CD4-positive, alpha-beta T cell treated with Interleukin-6 at 100 ng/mL for 8 hours (primary cell): ENCODE data around the gene LRRC55.

Experiments used
- DNase-seq: peaks from one replicate; pipeline ENCODE4 v3.0.0-alpha.2; 2020; ENCODE audit warnings: mixed read lengths, low spot score

Gene LRRC55

GRCh38 chr11:57203359-57203758, 21.6 kb downstream of the LRRC55 start:
- no peak for DNase-seq

DNA sequence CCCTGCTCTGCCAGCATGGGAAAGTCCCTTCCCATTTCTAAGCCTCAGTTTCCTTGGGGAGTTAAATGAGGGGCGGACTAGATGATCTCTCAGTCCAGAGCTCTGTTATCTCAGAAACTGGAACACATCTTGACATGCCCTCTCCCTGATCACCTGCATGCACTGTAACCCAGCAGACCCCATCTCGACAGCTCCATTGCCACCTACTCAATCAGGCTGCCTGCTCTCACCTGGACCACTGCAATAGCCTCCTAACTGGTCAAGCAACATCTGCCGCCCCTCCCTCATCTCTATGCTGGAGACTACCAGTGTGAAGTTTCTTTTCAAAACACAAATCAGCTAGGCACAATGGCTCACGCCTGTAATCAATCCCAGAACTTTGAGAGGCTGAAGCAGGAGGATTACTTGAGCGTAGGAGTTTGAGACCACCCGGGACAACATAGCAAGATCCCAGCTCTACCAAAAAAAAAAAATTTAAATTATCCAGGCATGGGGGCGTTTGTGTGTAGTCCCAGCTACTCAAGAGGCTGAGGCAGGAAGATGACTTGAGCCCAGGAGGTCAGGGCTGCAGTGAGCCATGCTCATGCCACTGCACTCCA, 22.2 kb downstream of the LRRC55 start:
- no peak for DNase-seq

DNA sequence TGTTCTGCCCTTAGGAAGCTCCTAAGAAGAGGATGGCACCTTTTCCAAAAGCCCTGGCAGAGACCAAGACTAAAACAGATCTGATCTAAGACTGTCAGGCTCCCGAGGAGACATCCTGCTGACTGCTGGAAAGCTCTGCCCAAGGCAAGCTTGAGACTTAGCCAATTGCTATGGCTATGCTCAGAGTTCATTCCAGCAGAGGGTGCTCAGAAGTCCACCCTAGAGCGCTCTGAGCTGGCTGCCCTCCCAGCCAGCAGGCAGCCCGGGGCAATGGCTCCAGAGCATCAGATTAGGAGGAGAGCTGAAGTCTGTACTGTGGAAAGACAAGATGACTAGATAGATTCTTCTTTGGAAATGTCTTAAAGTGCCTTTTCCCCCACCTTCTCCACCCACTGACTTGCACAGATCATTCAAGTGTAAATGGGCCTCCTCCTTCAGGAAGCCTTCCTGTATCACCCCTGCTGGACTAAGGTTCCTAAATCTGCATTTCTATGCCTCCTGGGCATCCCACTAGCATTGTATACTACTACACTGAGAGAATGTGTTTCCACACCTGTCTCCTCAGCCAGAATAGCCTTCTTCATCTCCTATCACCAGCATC, 23.4 kb downstream of the LRRC55 start:
- DNase-seq: no peak

GRCh38 chr11:57207168-57207567, 25.4 kb downstream of the LRRC55 start:
- no peak for DNase-seq

DNA sequence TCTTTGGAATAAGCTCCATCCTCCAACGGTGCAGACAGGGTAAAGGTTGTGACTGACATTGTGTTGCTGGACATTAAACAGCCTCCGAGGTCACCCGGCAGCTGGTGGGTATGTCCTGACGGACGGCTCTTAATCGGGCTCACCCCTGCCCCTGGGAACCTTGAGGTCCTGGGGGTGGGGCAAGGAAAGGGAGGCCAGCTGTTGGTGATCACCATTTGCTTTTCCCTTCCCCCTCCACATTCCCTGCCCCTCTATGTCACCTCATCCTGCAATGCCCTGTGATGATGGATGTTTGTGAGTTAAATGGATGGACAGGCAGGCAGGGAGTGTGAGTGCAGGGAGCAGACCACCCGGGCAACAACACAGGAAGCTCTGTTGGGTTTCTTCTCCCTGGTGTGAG, 29.0 kb downstream of the LRRC55 start:
- DNase-seq: no peak

DNA sequence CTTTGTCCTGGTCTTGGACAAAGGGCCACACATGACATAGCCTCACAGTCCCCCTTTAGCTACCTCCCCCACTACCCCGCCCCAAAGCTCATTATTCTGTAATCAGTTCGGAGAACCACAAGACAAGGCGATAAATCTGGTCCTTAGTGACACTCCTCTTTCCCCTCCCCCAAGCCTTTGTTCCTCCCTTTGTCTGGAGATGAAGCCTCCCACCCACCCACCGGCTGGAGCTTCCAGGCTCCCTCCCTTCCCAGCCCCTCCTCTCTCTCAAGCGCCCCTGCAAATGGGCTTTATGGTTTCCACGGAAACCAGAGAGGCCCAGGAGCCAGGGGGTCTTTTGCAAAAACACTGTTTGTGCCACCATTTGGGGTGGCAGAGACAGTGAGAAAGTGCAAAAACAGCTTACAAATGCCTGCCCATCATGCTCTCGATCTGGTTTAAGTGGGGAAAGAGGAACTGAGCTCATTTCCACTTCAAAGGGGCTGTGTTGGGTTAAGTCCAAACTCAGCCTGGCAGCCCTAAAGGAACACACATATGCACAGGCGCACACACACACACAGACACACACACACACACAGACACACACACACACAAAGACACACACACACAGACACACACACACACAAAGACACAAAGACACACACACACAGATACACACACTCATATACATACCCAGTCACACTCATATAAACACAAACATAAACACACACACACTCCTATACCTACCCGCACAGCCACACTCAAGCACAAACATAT, 31.8 kb downstream of the LRRC55 start:
- no peak for DNase-seq

GRCh38 chr11:57214098-57214417, 32.3 kb downstream of the LRRC55 start:
- DNase-seq: no peak

DNA sequence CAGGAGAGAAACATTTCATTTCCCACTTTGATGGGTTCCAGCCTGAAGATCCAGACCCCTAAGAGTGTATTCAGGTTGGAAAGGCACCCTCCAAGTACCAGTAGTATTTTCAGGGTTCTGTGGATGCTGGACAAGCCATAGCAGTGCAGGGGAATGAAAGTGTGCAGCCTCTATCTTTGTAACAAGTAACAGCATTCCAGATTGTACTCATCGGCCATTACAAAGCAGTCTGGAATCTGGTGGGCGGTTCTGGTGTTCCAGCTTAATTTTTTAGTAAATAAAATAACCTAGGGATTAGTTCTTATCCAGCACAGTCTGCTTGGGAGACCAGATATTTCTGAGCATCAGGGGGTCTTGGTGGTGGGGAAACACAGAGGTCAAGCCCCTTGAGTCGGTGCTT, 32.7 kb downstream of the LRRC55 start:
- DNase-seq: no peak

DNA sequence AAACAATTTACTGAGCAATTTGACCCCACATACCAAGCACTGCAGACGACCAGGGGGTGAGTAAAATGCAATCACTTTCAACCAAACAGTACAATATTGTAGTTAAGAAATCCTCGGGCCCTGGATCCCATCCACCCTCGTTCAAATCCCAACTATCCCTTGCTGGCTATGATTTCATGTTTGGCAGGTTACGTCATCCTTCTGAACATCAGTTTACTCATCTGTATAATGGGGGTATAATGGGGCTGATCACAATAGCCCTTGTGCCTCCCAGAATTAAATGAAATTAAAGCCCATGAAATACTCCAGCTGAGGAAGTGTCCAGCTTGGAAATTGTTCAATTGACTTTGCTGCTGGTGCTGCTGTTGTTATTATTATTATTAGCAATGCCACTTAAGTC, 34.7 kb downstream of the LRRC55 start:
- no peak for DNase-seq

GRCh38 chr11:57217053-57217452, 35.3 kb downstream of the LRRC55 start:
- no peak for DNase-seq

DNA sequence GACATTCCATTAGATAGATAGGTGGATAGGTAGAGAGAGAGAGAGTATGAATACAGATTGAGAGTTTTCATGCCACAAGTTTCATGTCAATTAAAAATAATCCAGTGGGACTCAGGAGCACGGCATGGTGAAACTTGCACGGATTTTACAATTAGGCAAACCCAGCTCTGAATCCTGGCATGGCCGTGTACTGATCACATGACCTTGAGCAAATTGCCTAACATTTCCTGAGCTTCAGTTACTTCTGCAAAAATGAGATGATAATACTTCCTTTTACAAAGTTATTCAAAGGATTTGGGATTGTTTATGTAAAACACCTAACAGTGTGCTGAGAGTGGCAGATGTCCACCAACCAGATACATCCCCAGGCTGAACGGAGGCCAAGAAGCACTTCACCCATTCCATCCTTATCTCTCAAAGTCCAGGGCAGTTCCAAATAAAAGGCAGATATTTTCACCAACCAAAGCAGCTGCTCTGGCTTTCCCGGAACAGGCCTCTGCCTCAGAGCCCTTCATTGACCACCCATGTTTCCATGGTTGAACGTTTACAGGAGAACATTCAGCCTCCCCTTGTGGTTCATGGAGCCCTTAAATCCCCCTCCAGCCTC, 37.4 kb downstream of the LRRC55 start:
- no peak for DNase-seq

DNA sequence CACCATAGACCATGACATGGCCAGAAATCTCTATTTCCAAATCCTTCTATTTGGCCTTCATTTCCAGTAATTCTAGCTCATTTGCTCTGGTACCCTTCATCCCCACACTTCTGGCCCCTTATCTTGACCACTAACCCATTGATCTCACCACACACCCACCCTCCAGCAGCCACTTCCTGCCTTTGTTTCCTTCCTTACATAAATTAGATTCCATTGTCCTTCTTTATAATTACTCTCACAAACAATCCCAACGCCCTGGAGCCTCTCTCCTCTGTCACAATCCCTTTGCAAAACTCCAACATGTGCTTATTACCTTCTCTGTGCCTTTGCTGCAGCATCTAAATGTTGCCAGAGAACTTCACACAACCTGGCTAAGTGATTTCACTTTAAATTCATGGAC, 40.5 kb downstream of the LRRC55 start:
- no peak for DNase-seq

DNA sequence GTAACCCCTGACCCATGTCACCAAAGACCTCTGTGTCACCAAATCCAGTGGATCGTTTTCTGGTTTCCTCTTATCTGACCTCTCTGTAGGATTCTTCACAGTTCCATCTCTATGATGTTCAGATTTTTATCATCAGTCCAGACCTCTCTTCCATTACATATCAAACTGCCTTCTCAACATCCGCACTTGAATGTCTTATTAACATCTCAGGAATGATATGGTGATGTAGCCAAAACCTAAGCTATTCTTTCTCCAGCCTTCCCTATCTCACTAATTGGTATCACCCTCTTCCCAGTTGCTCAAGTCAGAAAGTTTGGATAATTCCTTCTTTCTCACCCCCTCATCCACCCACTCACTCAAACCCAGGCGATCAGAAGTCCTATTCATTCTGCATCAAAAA, 41.8 kb downstream of the LRRC55 start:
- DNase-seq: no peak

DNA sequence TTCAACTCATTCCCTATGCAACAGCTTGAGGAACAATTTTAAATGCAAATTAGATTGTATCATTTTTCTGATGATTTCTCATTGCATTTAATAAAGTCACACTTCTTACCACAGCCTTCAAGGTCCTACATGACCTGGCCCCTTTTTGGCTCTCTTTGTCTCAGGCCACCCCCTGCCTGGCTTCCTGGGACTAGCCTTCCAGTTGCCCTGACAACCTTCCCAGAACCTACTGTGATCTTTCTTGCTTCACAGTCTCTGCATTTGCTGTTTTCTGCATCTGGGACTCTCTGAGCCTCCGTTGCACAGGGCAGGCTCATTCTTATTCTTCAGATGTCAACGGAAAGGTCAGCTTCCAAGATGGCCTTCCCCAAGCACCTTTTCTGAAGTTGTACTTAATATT, 42.4 kb downstream of the LRRC55 start:
- DNase-seq: no peak

GRCh38 chr11:57224537-57224936, 42.8 kb downstream of the LRRC55 start:
- DNase-seq: no peak

GRCh38 chr11:57228600-57228999, 46.8 kb downstream of the LRRC55 start:
- DNase-seq: no peak

DNA sequence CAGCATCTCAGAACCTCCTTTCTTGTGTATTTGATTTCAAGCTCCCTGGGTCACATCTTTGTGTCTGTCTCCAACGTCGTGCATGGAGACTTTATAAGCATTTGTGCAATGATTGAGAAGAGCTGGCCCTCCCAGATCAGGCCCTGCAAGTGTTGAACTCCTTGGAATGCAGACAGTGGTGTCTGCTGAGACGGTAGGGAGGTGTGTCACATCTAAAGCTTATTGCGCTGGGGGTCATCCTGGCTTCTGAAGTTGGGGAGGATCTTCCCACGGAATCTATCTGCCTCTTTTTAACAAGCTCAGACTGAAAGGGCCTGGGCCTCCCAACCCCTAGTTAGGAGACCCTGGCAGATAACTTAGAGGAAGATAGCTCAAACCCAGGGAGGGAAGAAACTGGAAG, 48.6 kb downstream of the LRRC55 start:
- DNase-seq: no peak

DNA sequence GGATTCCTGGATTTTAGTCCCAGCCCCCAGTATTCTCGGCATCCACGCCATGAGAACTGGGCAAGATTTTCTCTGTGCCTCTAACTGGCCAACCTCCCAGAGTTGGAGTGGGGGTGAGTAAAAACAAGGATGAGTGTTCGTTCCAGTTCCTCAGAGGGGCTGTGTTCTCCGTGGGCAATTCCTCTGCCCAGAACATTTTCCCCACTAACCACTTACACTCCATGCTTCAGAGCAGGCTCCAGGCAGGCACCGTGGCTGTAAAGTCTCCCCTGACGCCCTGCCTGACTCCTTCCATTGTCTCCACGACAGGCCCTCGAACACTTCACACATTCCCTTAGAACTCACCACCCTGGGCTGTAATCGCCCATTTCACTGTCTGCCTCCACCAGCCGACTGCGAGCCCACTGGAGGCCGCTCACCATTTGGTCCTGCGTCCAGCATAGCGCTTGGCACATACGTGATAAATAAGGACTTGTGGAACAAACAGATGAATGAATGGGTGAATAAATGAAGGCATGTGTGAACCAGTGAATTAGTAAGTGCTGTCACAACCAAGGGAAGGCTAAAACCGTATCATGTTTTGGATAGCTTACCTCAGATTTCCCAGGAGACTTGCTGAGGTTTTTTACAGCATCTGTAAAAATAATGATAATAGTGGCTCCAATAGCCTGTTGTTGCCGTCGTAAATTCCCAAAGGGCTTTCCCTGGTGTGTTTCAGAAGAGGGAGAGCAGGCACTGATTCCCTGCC, 49.2 kb downstream of the LRRC55 start:
- no peak for DNase-seq

DNA sequence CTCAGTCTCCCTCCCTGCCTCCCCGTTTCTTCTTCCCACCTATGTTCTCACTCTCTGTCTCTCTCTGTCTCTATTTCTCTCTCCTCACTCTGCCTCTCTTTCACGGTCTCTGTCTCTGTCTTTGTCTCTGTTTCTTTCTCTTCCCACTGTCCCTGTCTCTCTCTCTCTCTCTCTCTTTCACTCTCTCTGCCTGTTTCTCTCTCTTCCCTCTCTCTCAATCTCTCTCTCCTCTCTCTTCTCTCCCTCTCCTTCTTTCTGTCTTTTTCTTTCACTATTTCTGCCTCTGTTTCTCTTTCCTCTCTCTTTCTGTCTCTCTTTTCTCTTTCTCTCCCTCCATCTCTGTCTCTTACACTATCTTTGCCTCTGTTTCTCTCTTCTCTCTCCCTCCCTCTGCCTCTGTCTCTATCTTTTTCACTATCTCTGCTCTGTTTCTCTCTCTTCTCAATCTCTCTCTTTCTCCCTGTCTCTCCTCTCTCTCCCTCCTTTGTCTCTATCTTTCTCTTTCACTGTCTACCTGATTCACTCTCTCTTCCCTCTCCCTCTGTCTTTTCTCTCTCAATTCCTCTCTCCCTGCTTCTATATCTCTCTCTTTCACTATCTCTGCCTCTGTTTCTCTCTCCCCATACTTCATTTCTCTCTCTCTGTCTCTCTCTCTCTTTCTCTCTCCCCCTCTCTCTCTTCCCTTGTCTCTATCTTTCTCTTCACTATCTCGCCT, 49.9 kb downstream of the LRRC55 start:
- no peak for DNase-seq

DNA sequence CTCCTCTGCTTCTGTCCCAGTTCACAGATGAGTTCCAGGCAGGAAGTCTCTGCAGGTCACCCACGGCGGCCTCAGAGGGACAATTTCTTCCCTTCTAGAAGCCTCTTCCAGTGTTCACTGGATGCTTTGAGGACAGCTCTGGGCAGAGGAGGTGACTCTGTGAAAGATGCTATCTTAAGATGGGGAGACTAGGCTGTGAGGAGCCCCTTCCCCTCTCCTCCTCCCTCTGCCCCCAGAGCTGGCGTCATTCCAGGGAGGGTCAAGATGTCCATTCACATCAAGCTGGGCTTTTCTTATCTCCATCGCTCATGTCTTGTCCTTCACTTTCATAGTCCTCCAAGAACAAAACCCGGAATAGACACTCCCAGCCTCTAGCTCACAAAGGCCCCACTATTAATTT, 51.9 kb downstream of the LRRC55 start:
- no peak for DNase-seq

DNA sequence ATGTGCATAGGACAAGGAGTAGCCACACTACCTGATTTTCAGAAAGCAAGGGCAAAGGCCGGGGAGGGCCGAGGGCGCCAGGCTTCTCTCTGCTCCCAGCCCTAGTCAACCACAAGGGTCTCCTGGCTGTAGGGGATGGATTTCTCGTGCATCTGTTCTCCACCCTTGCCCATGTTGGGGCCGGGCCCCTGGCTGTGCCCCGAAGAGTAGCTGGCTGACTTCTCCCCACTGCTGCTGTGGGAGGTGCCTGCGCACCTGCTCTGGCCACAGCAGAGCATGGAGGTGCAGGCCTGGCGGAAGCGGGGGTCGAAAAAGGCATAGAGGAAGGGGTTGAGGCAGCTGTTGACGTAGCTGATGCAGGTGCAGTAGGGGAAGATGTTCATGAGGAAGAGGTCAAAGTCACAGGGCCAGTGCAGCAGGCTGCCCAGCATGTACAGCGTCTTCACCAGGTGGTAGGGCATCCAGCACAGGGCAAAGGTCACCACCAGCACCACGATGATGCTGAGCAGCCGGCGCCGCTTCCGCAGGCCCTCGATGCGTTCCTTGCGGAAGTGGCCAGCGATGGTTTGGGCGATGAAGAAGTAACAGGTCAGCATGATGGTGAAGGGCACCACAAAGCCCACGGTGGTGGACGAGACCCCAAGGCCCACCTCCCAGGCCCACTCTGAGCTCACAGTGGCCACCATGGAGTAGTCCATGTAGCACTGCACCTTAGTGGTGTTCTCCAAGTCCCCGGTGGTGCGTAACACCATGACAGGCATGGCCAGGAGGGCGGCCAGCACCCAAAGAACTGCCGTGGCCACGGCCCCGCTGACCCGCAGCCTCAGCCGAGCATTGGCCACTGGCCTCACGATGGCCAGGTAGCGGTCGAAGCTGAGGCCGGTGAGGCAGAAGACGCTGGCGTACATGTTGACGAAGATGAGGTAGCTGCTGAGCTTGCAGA, 54.3 kb downstream of the LRRC55 start:
- no peak for DNase-seq
